Ovary (tissue), 9 donors: Measurements from ENCODE around the gene UPB1. TPM values are rescaled to one million over a fixed set of nuclear protein-coding genes. Genes with fewer than 3 reads are reported as not detected.

Source experiments
- DNase-seq, 5 donors: peaks; one replicate each; pipeline ENCODE4 v3.0.0-alpha.2; 2019 to 2020
- H3K27ac ChIP-seq, 2 donors: fragments of 200-600 bp; one replicate each; pipeline versions ENCODE4 v1.5.1 to v1.8.0; 2019 to 2022
- H3K27me3 ChIP-seq: fragments of 200-600 bp; one replicate; pipeline ENCODE4 v1.8.0; 2022
- H3K36me3 ChIP-seq: fragments of 200-600 bp; sonication (generic); one replicate; pipeline ENCODE4 v1.5.1; 2019
- H3K4me1 ChIP-seq: one replicate; pipeline ENCODE4 v1.8.1; 2013; ENCODE audit warnings: mild to moderate bottlenecking, moderate library complexity; ENCODE audit not compliant: insufficient read depth
- H3K4me3 ChIP-seq: fragments of 200-600 bp; sonication (generic); one replicate; pipeline ENCODE4 v1.5.1; 2017
- H3K9me3 ChIP-seq, 2 donors: fragments of 200-600 bp in 1 of 2; sonication (generic) in 1 of 2; one replicate each; pipeline versions ENCODE4 v1.5.1 to v1.8.1; 2013 to 2019; ENCODE audit warnings: mild to moderate bottlenecking in 1 of 2, moderate library complexity in 1 of 2
- EP300 ChIP-seq: sonication (generic); formaldehyde crosslinking; IDR thresholded peaks from one replicate; pipeline ENCODE4 v1.6.1; 2017; ENCODE audit warnings: antibody characterized with exemption
- POLR2A ChIP-seq: fragments of 450-650 bp; IDR thresholded peaks from one replicate; pipeline ENCODE4 v1.6.1; 2017; ENCODE audit warnings: antibody characterized with exemption, mild to moderate bottlenecking, moderate library complexity
- WGBS, 3 donors: extraction: QIAGEN DNeasy Blood & Tissue Kit in 1 of 3; methylation state at CpG; one replicate each; pipeline versions ENCODE4 v1.1.5 to v1.1.7; 2013 to 2017; 5-methylcytosine and 5-hydroxymethylcytosine counted together
- intact Hi-C, 4 donors: fragments of 100-400 bp; cut with DNase I; formaldehyde crosslinking; loops; one replicate each; pipeline versions ENCODE4 v1.11.0 to v1.15.1; 2022 to 2023
- polyA plus RNA-seq, 2 donors: library from polyadenylated mRNA; stranded (reverse); fragments of 200-250 nt in 1 of 2; fragments of 350-450 nt in 1 of 2; fragmentation: Illumina TruSeq in 1 of 2; extraction: RNeasy Lipid Tissue Mini Kit (QIAGEN cat#74804) in 1 of 2; gene quantifications; one replicate each; pipeline ENCODE4 v1.2.3, GENCODE V29; 2013 to 2014
- total RNA-seq, 7 donors: library from RNA; depleted of rRNA in 2 of 7; stranded (reverse); fragments of >200 nt in 2 of 7; fragmentation: NEBNext Ultra II Directional in 3 of 7; extraction: Animal tissue kit (Norgen Biotek cat#: 25700) in 3 of 7; gene quantifications; one replicate each; pipeline versions ENCODE4 v1.1.0 to v1.2.4, GENCODE V29; 2016 to 2023
- TF ChIP-seq, protein P1 (sequence below), 3 donors: fragments of 450-650 bp in 2 of 3; fragments of 200-600 bp in 1 of 3; IDR thresholded peaks; one replicate each; pipeline versions ENCODE4 v1.5.1 to v1.8.0; 2016 to 2022; ENCODE audit warnings: antibody characterized with exemption in 3 of 3, mild to moderate bottlenecking in 1 of 3
- donor health status: DM: no; HTN: no; CAD: no; lungs with moderate emphysema.
- donor health status: DM: no; HTN: no; CAD: no.
- donor health status: Bipolar disorder and iron deficiency.
- donor health status: DM: yes; HTN: yes; CAD: no.
- donor health status: DM: no; HTN: no; CAD: no.
- donor health status: DM: yes; HTN: yes; CAD: no.

UPB1 gene
- total and polyA plus RNA-seq, 9 donors = 0.15 to 1.2 (median 0.33) TPM; not detected in 2

DNA sequence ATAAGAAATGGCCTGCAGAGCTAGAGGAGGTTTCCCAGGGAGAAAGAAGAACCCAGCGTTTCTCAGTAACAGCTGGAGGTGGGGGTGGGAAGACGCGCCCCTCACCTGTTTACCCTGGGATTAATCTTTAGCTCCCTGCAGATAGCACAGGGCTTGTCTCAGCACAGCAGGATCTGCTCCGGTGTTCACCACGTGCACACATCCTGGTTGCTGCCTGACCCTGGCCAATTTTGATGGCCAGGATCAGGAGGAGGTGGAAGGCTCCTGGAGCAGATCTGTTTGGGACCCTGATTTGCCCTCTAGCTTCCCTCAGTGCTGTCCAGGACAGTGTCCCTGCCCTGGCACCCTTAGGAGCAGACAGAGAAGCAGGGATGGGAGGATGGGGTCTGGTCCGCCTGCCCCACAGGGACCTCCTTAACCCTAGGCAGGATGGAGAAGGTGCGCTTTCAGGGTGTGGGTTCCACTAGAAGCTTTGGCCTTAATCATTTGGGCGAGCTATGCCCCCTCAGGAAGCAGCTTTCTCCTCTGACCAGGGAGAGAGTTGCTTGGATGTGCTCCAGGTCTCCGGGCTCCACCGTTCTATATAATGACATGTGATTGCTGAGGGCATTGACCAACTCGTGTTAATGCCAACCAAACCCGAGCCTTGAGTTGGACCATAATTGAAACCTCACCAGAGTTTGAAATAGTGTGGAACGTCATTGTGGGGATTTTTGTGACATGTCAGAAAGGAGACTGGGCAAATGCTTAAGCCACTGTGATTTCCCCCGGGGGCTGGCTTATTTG, 19.3 kb downstream of the UPB1 start:
- no peaks in the 10 kb centered on the region for H3K27me3 ChIP-seq
- TF ChIP-seq EP300 = no peak
- TF ChIP-seq, protein P1, sequence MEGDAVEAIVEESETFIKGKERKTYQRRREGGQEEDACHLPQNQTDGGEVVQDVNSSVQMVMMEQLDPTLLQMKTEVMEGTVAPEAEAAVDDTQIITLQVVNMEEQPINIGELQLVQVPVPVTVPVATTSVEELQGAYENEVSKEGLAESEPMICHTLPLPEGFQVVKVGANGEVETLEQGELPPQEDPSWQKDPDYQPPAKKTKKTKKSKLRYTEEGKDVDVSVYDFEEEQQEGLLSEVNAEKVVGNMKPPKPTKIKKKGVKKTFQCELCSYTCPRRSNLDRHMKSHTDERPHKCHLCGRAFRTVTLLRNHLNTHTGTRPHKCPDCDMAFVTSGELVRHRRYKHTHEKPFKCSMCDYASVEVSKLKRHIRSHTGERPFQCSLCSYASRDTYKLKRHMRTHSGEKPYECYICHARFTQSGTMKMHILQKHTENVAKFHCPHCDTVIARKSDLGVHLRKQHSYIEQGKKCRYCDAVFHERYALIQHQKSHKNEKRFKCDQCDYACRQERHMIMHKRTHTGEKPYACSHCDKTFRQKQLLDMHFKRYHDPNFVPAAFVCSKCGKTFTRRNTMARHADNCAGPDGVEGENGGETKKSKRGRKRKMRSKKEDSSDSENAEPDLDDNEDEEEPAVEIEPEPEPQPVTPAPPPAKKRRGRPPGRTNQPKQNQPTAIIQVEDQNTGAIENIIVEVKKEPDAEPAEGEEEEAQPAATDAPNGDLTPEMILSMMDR (IDR thresholded peaks at IDR 0.05) = no peak
- no peak for TF ChIP-seq POLR2A
- H3K4me1 ChIP-seq = no peaks in the 10 kb centered on the region

DNA sequence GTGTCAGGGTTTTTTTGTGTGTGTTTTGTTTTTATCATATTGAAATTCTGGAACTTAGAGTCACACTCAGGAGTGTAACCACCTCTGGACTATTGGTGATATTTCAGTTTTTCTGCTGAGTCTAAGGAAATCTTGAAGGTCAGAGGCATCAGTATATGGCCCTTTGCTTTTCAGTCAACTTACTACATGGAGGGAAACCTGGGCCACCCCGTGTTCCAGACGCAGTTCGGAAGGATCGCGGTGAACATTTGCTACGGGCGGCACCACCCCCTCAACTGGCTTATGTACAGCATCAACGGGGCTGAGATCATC, 19.9 kb downstream of the UPB1 start:
- no peak overlapping the region for H3K27ac ChIP-seq
- H3K27me3 ChIP-seq = no peaks in the 10 kb centered on the region
- H3K9me3 ChIP-seq = no peaks in the 10 kb centered on the region
- H3K36me3 ChIP-seq = no peaks in the 10 kb centered on the region
- TF ChIP-seq, protein P1 (IDR thresholded peaks at IDR 0.05) = no peak
- TF ChIP-seq POLR2A (no peak), EP300 (no peak)
- WGBS, 3 donors = 88 to 89% (median 88%) methylated on average over 8 of the region's 8 CpGs
- no peak overlapping the region for H3K4me3 ChIP-seq
- H3K4me1 ChIP-seq = no peaks in the 10 kb centered on the region
- no peak for DNase-seq
- intact Hi-C loops = loop anchor here in 1 of 4 donors (10.0 kb wide), 1 partner anchor 80 kb away; no protein-coding TSS in a partner anchor

More for the DNA sequence above, 19.3 kb downstream of the UPB1 start:
- H3K27ac ChIP-seq = no peak overlapping the region
- H3K36me3 ChIP-seq = no peaks in the 10 kb centered on the region
- no peak overlapping the region for H3K4me3 ChIP-seq
- DNase-seq = no peak
- 65 to 81% (median 66%) methylated on average over 14 of the region's 14 CpGs for WGBS, 3 donors
- intact Hi-C loops = loop anchor here in 1 of 4 donors (10.0 kb wide), 1 partner anchor 80 kb away; no protein-coding TSS in a partner anchor
- no peaks in the 10 kb centered on the region for H3K9me3 ChIP-seq

GRCh38 chr22:24516301-24516737, 21.2 kb downstream of the UPB1 start:
- no peak for DNase-seq
- WGBS, 3 donors = 10 to 20% (median 13%) methylated on average over 3 of the region's 3 CpGs

GRCh38 chr22:24517446-24517845, 22.3 kb downstream of the UPB1 start:
- no peak for TF ChIP-seq EP300
- TF ChIP-seq, protein P1 (IDR thresholded peaks at IDR 0.05) = no peak
- no peak for TF ChIP-seq POLR2A
- intact Hi-C loops = loop anchor here in 1 of 4 donors (10.0 kb wide), 1 partner anchor 83 kb away; no protein-coding TSS in a partner anchor
- no peaks in the 10 kb centered on the region for H3K27me3 ChIP-seq

More at GRCh38 chr22:24516301-24516737, 21.2 kb downstream of the UPB1 start:
- Histone ChIP-seq H3K9me3 (no peaks in the 10 kb centered on the region), H3K4me3 (no peak overlapping the region), H3K27me3 (no peaks in the 10 kb centered on the region), H3K36me3 (no peaks in the 10 kb centered on the region), H3K4me1 (no peaks in the 10 kb centered on the region), H3K27ac (no peak overlapping the region)
- TF ChIP-seq, protein P1 (IDR thresholded peaks at IDR 0.05) = no peak
- TF ChIP-seq POLR2A (no peak), EP300 (no peak)
- intact Hi-C loops = loop anchor here in 1 of 4 donors (10.0 kb wide), 1 partner anchor 82 kb away; no protein-coding TSS in a partner anchor

More at GRCh38 chr22:24517446-24517845, 22.3 kb downstream of the UPB1 start:
- H3K9me3 ChIP-seq = no peaks in the 10 kb centered on the region
- no peak overlapping the region for H3K27ac ChIP-seq
- no peak overlapping the region for H3K4me3 ChIP-seq
- WGBS, 3 donors = 84 to 100% (median 85%) methylated on average over 2 of the region's 2 CpGs
- H3K36me3 ChIP-seq = no peaks in the 10 kb centered on the region
- H3K4me1 ChIP-seq = no peaks in the 10 kb centered on the region
- DNase-seq = no peak
